CD1c-positive myeloid dendritic cell (primary cell): ENCODE results near the gene PDZD8.
"Not testable (repeated sequence)": the region's sequence is repeated elsewhere in the genome, so short reads cannot be mapped to it uniquely, and the experiment has no call there.

Experiments
- DNase-seq: peaks from one replicate; pipeline ENCODE4 v3.0.0-alpha.2; 2016; ENCODE audit errors: extremely low spot score

The PDZD8 gene

GRCh38 chr10:117294735-117295134 is 80.5 kb downstream of the PDZD8 start:
- no peak for DNase-seq

GRCh38 chr10:117294039-117294645 is 81.1 kb downstream of the PDZD8 start:
- no peak for DNase-seq

- not testable (repeated sequence) for DNase-seq
These were observed 84.4 kb downstream of the PDZD8 start for GRCh38 chr10:117290872-117291271.

DNA sequence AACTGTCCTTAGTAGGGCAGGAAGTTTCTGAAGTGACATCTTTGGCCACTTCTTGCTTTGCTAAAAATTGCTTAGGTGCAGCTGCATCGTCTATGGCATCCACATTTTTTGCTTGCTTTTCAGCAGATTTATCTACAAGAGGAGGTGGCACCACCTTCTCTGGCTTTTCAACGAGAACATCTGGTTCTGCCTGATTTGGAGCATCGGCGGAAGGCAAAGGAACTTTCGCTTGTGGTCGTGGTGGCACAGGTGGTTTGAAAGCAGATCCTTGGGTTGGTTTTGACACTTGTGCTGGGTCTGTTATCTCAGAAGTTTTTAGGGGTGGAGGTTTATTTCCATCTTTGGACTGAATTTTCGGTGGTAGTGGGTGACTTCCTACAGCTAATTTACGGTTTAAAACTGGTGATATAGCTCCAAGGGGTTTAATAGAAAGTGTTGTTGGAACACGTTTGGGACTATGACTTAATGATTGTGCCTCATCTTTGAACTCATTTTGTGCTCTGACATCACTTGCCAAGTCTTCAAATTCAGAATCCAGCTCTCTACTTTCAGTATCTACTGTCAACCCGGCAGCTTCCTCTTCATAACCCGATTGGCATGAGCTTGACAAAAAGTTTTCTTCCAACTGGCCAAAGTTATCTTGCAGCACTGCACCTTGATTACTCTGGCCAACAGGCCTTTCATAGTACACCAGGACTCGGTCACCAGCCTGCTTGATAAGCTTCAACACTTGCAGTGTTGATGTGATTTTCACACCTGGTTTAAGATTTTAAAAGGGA is 90.3 kb downstream of the PDZD8 start:
- no peak for DNase-seq

- no peak for DNase-seq
These were observed 97.6 kb downstream of the PDZD8 start for GRCh38 chr10:117277675-117278074.

GRCh38 chr10:117275121-117275520 is 100.1 kb downstream of the PDZD8 start:
- no peak for DNase-seq

DNA sequence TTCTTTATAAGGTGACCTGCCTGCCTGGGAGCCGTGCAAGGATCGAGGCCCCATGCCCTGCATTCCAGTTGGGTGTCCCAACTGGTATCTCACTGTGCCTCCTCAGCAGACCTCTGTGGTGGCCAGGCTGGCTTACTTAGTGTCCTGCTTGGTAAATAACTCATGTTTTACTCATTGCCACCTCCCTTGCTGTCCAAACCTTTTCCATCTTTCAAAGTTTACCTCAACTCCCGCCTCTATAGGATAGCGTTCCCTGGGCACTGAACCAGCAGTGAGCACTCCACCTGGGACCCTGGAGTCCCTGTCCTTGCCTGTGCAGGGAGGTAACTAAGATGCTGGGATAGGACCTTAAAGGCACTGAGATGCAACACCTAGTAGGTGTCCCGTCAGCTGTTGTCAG is 100.7 kb downstream of the PDZD8 start:
- DNase-seq: no peak

DNA sequence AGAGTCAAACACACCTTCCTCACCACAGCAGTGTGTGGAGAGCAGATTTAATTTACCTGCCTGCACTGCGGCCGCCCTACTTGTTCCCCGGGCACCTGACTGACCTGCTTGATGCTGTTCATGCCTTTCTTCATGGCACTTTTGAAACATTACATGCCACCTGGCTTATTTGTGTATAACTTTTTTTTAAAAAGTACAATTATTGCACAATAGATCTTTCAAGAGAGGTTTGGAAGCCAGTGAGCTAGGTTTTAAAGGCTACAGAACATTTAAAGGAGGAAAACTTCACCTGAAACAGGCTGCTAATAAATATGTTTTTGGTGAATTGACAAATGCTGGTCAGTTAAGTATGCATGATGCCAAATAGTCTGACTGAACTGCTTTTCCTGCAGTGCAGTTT is 101.3 kb downstream of the PDZD8 start:
- no peak for DNase-seq

GRCh38 chr10:117272195-117273076 is 102.8 kb downstream of the PDZD8 start:
- DNase-seq: no peak

DNA sequence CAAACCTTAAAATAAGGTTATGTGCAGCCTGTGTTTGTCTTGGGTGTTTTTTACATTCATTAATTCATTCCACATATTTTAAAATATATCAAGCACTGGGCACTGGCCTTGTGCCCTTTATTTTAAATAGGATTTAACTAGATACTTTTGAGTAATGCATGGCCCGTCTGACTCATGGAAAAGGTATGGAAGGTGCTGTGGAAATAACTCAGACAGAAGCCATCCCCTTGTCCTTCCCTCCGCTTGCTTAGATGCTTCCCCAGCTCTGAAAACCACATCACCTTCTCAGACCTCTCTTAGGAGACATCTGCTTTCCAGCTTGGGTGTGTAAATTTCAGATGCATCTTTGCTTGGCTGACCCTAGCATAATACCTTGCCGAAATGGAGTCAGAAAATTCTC is 103.8 kb downstream of the PDZD8 start:
- no peak for DNase-seq

GRCh38 chr10:117268907-117269306 is 106.3 kb downstream of the PDZD8 start:
- no peak for DNase-seq

DNA sequence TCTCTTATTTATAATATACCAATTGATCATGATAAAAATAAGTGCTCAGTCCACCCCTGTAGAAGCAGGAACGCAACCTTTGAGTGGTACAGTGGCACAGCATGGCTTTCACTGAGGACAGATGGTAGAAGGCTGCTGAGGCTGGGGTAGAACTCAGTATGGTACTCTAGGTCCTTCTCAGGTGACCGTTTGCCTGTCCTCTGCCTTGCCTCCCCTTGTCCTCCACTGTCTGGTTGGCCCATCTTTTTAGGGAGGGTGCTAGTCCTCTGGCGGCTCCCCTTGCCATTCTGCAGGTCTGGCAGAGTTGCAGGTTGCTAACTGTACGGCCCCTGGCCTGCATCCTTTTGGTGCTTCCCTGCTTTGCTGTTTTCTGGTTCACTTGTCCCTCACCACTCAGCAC is 107.0 kb downstream of the PDZD8 start:
- no peak for DNase-seq

GRCh38 chr10:117266812-117267211 is 108.4 kb downstream of the PDZD8 start:
- no peak for DNase-seq

DNA sequence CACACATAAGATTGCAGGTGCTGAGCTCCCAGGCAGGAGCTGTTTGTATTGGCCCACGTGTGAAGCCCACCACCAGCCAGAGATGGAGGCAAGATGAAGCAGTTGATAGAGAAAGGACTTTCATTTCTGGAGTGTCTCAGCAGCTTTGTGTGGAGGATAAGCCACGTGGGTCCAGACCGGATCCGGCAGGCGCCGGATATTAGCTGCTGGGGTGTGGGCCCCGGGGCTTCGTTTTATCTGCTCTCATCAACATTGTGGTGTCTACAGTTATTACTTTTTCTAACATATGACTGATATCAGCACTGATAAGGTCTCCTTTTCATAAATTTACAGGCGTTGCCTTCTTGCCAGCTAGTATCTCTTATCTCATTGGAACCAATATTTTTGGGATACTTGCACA is 108.8 kb downstream of the PDZD8 start:
- DNase-seq: no peak

GRCh38 chr10:117264782-117265181 is 110.5 kb downstream of the PDZD8 start:
- no peak for DNase-seq

DNA sequence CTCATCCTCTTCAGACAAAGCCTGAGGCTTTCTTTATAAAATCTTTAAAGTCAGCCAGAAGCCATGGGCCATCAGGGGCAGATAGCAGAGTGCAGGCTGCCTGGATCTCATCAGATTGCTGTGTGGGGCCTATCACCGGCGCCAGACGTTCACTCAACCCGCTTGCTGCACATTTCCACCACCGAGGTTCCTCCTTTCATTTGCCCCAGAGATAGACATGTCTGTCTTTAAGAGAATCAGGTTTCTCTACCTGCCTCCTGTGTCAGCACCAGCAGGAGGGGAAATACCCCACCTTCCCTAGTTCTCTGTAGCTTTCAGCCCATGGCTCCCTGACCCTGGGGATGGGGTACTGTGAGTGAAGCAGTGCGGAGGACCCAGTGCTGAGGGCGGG is 112.3 kb downstream of the PDZD8 start:
- DNase-seq: no peak

DNA sequence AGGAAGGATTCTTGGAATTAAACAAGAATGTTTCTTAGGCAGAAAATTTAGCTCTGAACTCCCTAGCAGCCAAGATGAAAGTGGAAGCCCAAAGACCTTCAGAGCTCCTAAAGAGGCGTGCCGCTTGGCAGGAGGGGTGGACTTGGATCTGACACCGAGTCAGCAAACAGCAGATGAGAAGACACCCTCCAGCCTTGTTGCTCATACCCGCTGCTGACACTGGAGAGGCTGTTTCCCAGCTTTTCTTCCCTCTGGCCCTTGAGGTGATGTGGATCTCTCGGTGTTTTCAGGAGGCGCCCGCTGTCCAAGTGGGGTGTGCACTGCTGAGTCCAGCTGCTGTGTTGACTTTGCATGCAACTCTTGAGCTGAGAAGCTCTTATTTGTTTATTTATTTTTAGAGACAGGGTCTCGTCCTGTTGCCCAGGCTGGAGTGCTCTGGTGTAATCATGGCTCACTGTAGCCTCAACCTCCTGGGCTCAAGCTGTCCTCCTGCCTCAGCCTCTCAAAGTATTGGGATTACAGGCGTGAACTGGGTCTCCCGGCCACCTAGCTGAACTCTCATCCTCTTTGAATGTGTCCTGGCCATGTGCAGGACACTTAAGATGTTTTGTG is 112.8 kb downstream of the PDZD8 start:
- DNase-seq: no peak

DNA sequence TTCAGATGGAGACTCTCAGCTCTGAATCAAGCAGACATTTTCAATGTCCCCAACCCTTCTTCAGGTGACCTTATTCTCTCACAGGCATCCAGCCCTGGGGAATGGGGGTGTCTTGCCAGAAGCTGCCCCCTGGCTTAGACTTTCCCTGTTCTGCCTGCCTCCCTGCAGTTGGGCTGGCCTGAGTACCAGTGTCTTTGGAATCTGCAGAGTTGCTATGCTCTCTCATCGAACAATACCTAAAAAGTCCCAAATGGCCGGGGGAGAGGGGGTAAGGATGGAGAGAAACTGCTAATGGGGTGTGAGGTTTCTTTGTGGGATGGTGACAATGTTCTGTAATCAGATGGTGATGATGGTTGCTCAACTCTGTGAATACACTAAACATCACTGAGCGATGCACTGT is 113.7 kb downstream of the PDZD8 start:
- no peak for DNase-seq

GRCh38 chr10:117260084-117260483 is 115.2 kb downstream of the PDZD8 start:
- DNase-seq: no peak

GRCh38 chr10:117259279-117259678 is 116.0 kb downstream of the PDZD8 start:
- peak; percentile 10 for DNase-seq

- DNase-seq: no peak
These were observed 117.5 kb downstream of the PDZD8 start for GRCh38 chr10:117257721-117258120.

DNA sequence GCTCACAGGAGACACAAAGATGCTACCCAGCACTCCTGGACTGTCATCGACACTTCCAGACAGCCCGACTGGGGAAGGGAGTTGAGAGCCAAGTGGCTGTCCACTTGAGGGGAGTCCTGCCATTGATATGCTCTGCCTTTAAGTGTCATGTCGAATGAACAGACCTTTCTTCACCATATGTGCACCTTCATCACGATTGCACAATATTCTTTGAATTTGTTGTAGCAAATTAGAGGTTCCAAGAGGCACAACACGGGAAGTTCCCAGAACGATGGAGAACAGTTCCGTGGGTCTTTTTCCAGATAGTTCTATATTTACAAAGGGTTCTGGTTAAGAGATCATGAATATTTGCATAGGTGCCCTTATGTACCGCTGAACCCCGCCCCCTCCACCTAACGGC is 118.3 kb downstream of the PDZD8 start:
- no peak for DNase-seq
